ENCODE measurements around the gene GPR152. TPM values are rescaled to one million over a fixed set of nuclear protein-coding genes. Genes with fewer than 3 reads are reported as not detected.
"Not testable (repeated sequence)": the region's sequence is repeated elsewhere in the genome, so short reads cannot be mapped to it uniquely, and the experiment has no call there.

GPR152 gene
- total and polyA plus RNA-seq, 12 donors = not detected

- intact Hi-C loops (cut with DNase I) = loop anchor here in 2 of 10 donors (2.0 to 5.0 kb wide), 2 partner anchors 24 to 80 kb away; partner anchors contain the start of genes PPP1CA (in 1 of the 2) and TBC1D10C (in 1 of the 2)
- DNase-seq (peak in 1 of 2 donors; percentile 3), ATAC-seq (peak in 5 of 8 donors; percentile 6 to 30 (median 19))
- WGBS, 2 donors = 51 to 53% methylated on average over 19 of the region's 19 CpGs
- TF ChIP-seq CTCF (IDR thresholded peaks at IDR 0.05) = no peak
- H3K4me3 ChIP-seq = peak overlapping the region; percentile 4 to 66 (median 55)
- peaks cover 8 to 48% (median 23%) of the 10 kb centered on the region in 9 donors for H3K4me1 ChIP-seq
- peaks cover 0 to 6% (median 0%) of the 10 kb centered on the region in 7 donors for H3K27me3 ChIP-seq
- peaks cover 0 to 12% (median 0%) of the 10 kb centered on the region in 9 donors for H3K36me3 ChIP-seq
- peak overlapping the region; percentile 67 to 93 (median 84) for H3K27ac ChIP-seq
- no peaks in the 10 kb centered on the region for H3K9me3 ChIP-seq
Measured at GRCh38 chr11:67482275-67482826, 29.8 kb upstream of the GPR152 start.

DNA sequence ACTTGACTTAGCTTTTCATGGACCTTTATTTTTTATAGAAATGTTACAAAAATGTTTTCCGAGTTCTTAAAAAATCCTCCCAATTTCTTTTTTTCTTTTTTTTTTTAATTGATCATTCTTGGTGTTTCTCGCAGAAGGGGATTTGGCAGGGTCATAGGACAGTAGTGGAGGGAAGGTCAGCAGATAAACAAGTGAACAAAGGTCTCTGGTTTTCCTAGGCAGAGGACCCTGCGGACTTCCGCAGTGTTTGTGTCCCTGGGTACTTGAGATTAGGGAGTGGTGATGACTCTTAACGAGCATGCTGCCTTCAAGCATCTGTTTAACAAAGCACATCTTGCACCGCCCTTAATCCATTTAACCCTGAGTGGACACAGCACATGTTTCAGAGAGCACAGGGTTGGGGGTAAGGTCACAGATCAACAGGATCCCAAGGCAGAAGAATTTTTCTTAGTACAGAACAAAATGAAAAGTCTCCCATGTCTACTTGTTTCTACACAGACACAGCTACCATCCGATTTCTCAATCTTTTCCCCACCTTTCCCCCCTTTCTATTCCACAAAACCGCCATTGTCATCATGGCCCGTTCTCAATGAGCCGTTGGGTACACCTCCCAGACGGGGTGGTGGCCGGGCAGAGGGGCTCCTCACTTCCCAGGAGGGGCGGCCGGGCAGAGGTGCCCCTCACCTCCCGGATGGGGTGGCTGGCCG is 25.0 kb upstream of the GPR152 start:
- H3K4me3 ChIP-seq; DNase-seq; ATAC-seq; H3K9me3 ChIP-seq; intact Hi-C loops (cut with DNase I); H3K27ac ChIP-seq; H3K36me3 ChIP-seq; H3K27me3 ChIP-seq; H3K4me1 ChIP-seq: not testable (repeated sequence)
- 84 to 87% methylated on average over 12 to 14 of the region's 16 CpGs for WGBS, 2 donors

GRCh38 chr11:67476692-67477091 is 24.2 kb upstream of the GPR152 start:
- H3K9me3 ChIP-seq; DNase-seq; H3K27ac ChIP-seq; H3K27me3 ChIP-seq; H3K36me3 ChIP-seq; H3K4me3 ChIP-seq; H3K4me1 ChIP-seq; ATAC-seq; intact Hi-C loops (cut with DNase I): not testable (repeated sequence)
- 76 to 79% methylated on average over 10 of the region's 10 CpGs for WGBS, 2 donors

GRCh38 chr11:67472882-67473281 is 20.4 kb upstream of the GPR152 start:
- no peak overlapping the region for H3K27ac ChIP-seq
- TF ChIP-seq CTCF (IDR thresholded peaks at IDR 0.05) = no peak
- no peaks in the 10 kb centered on the region for H3K9me3 ChIP-seq
- intact Hi-C loops (cut with DNase I) = no loop called here
- no peak overlapping the region for H3K4me3 ChIP-seq
- no peaks in the 10 kb centered on the region for H3K27me3 ChIP-seq
- ATAC-seq (no peak), DNase-seq (no peak)
- no peaks in the 10 kb centered on the region for H3K36me3 ChIP-seq
- peaks cover 3 to 17% (median 13%) of the 10 kb centered on the region in 9 donors for H3K4me1 ChIP-seq
- WGBS, 2 donors = 77 to 81% methylated on average over 7 of the region's 7 CpGs

DNA sequence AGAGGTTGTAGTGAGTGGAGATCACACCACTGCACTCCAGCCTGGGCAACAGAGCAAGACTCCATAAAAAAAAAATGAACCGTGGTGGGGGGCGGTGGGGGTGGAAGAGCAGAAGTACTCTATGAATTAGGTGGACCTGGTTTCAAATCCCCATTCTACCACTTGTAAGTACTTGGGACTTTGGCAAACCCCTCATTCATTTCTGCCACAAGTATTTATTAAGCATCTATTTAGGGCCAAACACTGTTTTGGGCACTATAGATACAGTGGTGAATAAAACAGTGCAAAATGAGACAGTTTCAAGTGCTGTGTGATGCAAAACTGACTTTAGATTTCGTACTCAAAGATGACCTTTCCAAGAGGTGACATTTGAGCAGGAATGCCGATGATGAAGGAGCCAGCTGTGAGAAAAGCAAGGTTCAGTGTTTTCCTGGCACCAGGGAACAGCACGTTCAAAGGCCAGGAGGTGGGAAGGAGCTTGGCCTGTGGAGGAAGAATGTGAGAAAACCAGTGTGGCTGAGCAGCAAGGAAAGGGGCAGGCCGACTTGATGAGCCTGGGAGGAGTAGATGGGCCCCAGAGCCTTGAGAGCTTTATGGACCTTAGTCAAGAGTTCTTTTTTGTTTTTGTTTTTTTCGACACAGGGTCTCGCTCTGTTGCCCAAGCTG is 17.9 kb upstream of the GPR152 start:
- peaks cover 0 to 6% (median 0%) of the 10 kb centered on the region in 9 donors for H3K36me3 ChIP-seq

More for the DNA sequence above, 17.9 kb upstream of the GPR152 start:
- Histone ChIP-seq H3K27me3 (no peaks in the 10 kb centered on the region), H3K27ac (peak overlapping the region in 1 of 10 donors; percentile 89), H3K9me3 (no peaks in the 10 kb centered on the region), H3K4me3 (no peak overlapping the region), H3K4me1 (peaks cover 3 to 36% (median 18%) of the 10 kb centered on the region in 9 donors)
- no peak for TF ChIP-seq CTCF (IDR thresholded peaks at IDR 0.05)
- intact Hi-C loops (cut with DNase I) = no loop called here
- DNase-seq (no peak), ATAC-seq (no peak)
- WGBS, 2 donors = 87 to 88% methylated on average over 8 of the region's 8 CpGs
